Measurements from ENCODE around the gene HORMAD1.

DNA sequence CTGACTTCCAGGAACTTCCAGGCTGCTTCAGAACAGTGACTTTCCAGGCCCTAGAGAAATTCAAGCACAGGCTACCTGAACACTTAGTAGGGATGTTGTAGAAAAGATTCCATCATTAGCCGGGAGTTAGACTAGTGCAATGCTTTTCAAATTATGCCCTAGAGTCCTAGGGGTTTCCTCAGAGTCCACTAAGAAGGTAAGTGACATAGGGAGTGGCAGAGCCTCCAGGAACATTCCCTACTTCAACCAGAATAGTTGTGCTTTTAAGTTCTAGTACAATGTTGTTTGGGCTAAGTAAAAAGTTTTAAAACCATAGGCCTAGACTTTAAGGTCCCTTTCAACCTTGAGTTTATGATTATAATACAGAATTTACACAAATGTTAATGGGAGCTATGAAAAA is 14.6 kb downstream of the HORMAD1 start:
- TF ChIP-seq, protein P1, sequence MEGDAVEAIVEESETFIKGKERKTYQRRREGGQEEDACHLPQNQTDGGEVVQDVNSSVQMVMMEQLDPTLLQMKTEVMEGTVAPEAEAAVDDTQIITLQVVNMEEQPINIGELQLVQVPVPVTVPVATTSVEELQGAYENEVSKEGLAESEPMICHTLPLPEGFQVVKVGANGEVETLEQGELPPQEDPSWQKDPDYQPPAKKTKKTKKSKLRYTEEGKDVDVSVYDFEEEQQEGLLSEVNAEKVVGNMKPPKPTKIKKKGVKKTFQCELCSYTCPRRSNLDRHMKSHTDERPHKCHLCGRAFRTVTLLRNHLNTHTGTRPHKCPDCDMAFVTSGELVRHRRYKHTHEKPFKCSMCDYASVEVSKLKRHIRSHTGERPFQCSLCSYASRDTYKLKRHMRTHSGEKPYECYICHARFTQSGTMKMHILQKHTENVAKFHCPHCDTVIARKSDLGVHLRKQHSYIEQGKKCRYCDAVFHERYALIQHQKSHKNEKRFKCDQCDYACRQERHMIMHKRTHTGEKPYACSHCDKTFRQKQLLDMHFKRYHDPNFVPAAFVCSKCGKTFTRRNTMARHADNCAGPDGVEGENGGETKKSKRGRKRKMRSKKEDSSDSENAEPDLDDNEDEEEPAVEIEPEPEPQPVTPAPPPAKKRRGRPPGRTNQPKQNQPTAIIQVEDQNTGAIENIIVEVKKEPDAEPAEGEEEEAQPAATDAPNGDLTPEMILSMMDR (IDR thresholded peaks at IDR 0.05), result no peak
- no peak for TF ChIP-seq POLR2A (IDR thresholded peaks at IDR 0.05)

All from heart left ventricle (tissue), 13 donors.